ENCODE results near the gene PCDHGC4.

- TF ChIP-seq CTCF (IDR thresholded peaks at IDR 0.05) (no peak), POLR2A (IDR thresholded peaks at IDR 0.05) (no peak), EP300 (IDR thresholded peaks at IDR 0.05) (no peak)
Measured at GRCh38 chr5:141510160-141510559, 25.3 kb downstream of the PCDHGC4 start.
